GM18499 (cell line): ENCODE data around the gene KREMEN1.

ENCODE experiments used
- ATAC-seq: cut with Tn5 transposase; IDR thresholded peaks from one replicate; pipeline ENCODE4 v1.9.1; 2021; ENCODE audit warnings: moderate number of reproducible peaks; ENCODE audit not compliant: insufficient read depth, unreplicated experiment

KREMEN1 gene

DNA sequence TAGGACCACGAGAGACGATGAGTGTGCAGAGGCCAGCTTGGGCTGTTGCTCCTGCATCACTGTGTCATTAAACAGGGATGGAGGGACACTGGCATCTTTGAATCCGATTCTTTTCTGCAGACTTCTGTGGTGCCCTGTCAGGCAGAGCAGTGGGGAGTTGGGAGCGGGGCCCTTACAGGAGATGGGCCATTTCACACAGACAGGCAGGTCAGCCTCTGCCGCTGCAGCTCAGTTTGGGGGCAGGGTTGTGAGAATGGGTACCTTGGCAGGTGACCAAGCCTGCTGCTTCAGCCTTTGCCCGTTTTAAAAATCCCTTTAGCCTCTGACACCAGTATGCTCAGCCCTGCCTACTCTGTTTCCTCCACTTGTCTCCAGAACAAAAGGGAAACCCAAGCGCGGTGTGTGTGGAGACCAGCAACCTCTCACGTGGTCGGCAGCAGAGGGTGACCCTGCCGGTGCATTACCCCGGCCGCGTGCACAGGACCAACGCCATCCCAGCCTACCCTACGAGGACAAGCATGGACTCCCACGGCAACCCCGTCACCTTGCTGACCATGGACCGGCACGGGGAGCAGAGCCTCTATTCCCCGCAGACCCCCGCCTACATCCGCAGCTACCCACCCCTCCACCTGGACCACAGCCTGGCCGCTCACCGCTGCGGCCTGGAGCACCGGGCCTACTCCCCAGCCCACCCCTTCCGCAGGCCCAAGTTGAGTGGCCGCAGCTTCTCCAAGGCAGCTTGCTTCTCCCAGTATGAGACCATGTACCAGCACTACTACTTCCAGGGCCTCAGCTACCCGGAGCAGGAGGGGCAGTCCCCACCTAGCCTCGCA is 23.8 kb upstream of the KREMEN1 start:
- ATAC-seq: no peak

DNA sequence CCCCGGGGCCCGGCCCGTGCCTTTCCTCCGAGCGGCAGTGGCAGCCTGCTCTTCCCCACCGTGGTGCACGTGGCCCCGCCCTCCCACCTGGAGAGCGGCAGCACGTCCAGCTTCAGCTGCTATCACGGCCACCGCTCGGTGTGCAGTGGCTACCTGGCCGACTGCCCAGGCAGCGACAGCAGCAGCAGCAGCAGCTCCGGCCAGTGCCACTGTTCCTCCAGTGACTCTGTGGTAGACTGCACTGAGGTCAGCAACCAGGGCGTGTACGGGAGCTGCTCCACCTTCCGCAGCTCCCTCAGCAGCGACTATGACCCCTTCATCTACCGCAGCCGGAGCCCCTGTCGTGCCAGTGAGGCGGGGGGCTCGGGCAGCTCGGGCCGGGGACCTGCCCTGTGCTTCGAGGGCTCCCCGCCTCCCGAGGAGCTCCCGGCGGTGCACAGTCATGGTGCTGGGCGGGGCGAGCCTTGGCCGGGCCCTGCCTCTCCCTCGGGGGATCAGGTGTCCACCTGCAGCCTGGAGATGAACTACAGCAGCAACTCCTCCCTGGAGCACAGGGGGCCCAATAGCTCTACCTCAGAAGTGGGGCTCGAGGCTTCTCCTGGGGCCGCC is 23.1 kb upstream of the KREMEN1 start:
- ATAC-seq: no peak

DNA sequence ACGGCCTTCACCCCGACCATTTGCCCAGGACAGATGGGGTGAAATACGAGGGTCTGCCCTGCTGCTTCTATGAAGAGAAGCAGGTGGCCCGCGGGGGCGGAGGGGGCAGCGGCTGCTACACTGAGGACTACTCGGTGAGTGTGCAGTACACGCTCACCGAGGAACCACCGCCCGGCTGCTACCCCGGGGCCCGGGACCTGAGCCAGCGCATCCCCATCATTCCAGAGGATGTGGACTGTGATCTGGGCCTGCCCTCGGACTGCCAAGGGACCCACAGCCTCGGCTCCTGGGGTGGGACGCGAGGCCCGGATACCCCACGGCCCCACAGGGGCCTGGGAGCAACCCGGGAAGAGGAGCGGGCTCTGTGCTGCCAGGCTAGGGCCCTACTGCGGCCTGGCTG is 22.4 kb upstream of the KREMEN1 start:
- no peak for ATAC-seq

DNA sequence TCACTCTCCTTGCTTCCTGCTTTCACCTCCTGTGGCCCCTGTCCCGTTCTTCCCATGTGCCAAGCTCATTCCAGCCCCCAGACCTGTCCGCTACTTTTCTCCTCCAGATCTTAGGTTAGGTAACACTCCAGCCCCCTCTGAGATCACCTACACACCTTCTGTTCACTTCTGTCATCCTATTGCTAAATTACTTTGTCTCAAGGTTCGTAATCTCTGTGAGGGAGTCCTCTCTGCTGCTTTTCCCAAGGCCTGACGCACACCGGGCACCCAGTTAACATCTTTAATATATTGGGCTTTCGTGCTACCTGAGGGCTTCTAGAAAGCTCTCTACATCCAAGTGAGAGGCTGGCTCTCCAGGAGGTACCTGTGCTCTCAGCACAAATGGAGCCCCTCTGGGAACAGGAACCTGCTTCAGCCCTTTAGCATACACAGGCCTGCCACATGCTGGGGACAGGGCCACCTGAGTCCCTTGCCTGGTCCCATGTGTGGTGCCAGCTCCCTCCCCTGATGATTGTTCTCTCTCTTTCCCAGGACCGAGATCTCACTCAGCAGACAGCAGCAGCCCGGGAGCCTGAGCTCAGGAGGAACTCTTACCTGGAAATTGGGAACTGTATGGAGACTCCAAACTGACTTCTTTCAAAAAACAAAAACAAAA is 19.7 kb upstream of the KREMEN1 start:
- ATAC-seq: no peak

DNA sequence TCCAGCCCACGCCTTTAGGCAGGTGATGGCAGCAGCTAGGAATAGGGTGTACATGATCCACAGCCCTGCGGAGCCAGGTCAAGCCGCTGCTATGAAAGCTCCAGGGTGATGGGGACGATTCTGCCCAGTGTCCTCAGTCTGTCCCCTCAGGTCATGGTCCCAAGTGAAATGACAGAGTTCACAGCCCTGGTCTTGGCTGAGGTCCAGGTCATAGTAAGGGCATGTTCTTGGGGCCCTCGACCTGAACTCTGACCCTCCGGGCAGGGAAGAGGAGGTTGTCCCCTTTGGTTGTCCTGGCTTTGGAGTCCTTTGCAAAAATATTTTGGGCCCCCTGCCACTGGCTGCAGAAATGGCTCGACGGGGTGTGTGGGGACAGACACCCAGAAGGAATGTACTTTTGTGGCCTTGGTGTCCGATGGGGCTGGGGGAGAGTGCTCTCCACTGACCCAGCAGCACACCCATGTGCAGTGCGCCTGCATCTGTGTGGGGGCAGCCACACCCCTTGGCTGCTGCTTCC is 18.5 kb upstream of the KREMEN1 start:
- no peak for ATAC-seq

DNA sequence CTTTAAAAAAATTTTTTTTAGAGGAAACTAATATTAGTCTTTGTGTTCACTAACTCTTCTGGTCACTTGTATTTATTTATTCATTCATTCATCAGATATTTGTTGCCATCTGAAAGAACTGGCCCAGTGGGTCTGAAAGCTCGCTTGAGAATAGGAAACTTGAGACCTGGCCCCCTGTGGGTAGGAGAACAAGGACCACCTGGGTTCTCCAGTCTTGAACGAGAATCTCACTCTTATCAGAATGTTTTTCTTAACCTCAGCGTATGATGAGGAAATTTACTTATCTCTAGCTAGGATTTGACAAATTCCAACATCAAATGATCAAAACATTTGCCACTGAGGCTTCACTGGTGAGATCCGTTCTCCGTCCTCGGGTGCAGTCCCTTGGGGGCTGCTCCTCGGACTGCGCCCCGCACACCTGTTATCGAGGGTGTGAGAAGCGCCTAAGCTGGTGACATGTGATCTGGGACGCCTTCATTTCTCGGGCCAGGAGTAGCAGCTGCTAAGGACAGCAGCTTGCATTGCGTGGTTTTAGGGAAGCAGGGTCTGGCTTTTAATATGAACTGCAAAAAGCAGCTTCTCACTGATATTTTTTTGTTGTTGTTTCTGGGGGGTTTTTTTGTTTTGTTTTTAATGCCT is 17.5 kb upstream of the KREMEN1 start:
- no peak for ATAC-seq

DNA sequence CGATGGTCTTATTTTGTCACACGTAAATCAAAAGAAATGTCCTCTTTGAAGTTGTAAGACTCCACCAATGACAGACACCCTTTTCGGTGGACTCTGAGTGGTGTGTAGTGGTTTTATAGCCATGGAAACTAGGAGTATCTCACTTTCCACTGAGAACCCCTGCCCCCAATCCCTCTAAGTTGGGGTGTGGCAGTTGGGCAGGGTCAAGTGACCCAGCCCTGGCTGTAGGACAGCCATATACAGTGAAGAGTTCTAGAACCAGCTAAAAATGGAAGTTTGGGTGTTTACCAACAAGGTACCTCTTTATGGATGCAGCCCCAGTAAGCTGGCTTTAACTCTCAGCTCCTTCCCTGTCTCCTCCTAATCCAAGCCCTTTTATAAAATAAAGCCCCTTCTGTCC is 16.4 kb upstream of the KREMEN1 start:
- ATAC-seq: no peak

DNA sequence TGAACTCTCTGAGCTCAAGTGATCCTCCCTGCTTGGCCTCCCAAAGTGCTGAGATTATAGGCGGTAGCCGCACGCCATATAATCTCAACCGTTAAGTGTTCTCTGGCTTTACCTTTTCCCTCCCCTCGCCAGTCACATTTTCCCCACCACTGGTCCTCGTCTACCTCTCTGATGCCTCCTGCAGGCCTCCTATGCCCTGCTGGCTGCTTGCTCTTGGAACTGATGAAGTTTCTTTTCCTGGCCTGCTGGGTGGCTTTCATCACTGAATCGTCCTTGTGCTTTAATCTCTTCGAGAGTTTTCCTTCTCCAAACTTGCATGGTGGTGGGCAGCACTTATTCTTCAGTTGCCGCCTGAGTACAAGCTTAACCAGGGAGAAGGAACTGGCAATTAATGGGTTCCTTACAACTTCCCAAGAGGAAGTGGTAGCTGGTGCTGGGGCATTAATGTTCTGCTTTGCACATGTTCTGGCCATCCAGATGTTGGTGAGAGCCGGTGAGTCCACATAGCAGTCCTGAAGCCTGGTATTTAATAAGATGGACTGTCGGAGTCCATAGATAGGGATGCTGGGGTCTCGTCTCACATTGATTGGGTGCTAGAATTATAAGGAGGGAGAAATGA is 12.5 kb upstream of the KREMEN1 start:
- ATAC-seq: no peak

DNA sequence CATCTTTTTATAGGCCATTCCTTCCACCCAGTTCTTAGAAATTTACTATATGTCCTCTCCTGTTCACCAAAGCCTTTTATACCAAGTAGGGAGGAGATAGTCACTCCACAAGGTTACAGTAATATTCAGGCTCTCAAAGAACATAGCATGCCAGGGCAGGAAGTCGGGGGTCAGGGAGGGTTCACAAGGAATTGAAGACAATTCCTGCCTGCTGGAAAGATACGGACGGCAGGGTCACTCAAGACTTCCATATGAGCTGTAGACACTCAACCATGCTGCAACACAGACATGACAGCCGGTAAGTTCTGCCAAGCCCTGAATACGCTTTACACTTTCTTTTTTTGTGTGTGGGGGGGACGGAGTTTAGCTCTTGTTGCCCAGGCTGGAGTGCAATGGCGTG is 11.9 kb upstream of the KREMEN1 start:
- ATAC-seq: no peak

DNA sequence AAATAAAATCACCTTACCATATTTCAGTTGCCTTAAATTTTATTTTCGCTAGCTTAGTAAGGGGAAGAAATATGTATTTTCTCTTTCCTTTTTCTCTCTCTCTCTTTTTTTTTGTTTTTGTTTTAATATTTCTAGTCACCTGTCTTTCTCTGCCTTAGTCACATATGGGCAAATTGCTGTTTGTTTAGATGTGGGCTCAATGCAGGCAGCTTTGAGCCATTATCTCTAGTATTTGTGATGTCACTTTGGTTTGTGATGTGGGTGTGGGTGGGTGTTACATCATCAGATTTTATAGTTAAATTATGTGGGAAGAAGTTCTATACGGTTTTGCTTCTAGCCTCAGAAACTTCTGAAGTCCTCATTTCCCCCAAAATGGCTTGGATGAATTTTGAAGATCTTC is 11.1 kb upstream of the KREMEN1 start, which contains the start of gene C22orf31:
Gene C22orf31 (minus strand): TSS at position 59 of the 400 bp plus-strand sequence. CDS start 39 bp downstream, at position 20.
- no peak for ATAC-seq

DNA sequence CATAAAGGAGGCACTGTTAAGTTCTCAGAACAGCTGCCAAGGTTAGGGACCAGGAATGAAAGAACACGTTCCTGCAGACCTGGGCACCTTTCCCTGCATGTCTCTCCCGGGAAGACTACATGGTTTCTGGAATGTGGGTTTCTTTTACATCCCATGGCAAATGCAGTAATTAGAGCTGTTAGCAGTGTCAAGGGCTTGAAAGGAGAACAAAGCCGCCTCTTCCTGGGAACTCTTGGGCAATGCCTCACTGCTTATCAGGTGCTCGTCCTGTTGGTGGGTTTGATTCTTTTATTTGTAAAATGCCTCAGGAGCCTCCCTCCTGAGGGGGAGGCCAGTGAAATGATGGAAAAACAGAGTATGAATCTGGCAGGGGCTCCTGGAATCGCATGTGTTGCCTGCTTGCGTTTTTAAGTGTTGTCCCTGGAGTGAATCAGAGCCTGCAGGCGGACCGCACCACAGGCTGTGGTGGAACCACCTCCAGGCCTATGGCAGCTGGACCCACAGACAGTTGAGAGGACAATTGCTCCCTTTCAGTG is 10.5 kb upstream of the KREMEN1 start:
- no peak for ATAC-seq

DNA sequence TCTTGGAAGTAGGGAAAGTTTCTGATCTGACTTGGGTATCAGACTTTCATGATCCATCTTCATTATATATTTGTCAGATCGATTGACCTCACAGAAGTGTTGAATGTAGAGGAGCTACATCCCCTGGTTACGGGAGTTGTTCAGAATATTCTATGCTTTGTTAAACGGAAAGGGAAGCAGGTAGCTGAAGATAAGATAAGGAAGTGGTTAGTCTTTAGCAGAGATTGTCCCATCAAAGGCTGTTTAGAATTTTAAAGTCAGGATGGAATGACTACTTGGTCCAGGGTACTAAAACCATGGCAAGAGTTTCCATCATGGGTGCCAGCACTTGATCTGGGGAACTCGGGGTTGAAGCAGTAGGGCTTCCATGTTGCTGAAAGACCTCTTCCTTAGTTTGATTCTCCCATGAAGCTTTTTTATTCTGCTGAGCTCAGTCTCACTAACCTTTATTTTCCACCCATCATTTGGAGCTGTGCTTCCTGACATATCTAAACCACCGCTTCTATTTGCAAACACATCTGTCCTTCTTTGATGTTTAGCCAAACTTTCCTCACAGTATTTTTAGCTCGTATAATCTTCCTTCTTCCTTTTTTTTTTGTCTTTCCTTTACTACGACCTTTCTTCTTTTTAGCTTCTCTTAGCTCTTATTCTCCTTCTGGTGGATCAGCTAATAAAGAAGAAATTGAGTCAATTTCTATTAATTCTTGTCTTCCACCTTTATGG is 7.2 kb upstream of the KREMEN1 start:
- ATAC-seq: no peak

DNA sequence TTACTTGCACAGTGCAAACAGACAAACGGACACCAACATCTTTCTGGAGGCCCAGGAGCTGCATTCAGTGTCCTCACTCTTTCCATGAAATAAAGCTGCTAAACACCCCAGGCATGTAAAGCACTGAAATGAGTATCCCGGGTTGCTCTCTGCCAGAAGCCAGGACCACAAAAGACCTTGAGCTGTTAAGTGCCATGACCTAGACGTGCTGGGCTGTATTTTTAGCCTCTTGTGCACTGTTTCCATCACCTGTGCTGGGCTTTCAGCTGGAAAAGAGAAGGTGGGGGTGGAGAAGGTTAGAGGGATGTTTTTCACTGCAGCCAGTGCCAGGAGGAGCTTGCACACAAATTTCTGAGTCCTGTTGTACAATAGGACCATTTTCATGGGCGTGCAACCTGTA is 3.4 kb upstream of the KREMEN1 start:
- no peak for ATAC-seq

DNA sequence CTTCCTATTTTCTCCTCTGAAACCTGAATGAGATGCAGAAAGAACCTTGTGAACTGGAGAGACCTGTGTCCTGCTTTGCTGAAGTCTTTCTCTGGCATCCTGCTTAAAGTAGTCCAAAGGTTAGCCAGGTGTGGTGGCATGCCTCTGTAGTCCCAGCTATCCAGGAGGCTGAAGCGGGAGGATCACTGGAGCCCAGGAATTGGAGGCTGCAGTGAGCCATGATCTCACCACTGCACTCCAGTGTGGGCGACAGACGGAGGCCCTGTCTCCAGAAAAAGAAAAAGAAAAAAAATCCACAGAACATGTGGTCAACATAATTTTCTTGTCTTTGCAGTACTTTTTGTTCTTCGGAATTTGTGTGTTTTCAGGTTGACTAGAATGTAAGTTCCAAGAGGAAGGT is 2.3 kb upstream of the KREMEN1 start:
- no peak for ATAC-seq

DNA sequence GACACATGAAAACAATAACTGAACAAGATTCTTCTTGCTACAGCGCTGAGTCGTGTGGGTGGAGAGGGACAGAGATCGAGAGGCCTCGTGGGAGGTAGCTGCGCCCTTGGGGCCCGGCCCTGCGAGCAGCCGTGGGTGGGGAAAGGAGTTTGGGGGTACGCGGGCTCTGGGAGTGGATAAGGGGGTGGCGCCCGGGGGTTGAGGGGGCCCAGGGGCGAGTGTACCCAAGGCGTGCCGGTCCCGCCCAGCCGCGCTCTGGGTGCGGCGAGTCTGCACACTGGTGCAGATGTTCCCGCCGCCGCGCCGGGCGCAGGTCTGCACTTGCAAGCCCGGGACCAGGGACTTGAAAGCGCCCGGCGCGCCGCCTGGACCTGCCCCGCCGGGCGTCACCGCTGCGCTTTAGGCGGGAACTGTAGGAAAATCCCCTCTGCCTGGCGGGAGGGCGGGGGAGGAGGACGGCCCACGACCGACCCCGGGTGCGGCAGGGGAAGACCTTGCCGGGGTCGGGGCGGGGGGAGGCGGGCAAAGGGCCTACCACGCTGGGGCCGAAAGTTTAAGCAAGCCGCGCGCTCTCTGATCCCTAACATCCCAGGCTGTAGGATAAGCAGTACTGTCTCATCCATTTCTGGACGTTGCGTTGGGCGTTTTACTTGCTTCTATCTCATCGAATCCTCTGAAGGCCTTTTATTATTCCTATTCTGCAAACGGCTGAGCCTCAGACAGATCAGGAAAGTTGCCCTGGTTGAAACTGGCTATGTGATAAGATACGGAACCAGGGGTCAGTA is 1.4 kb upstream of the KREMEN1 start:
- no peak for ATAC-seq

DNA sequence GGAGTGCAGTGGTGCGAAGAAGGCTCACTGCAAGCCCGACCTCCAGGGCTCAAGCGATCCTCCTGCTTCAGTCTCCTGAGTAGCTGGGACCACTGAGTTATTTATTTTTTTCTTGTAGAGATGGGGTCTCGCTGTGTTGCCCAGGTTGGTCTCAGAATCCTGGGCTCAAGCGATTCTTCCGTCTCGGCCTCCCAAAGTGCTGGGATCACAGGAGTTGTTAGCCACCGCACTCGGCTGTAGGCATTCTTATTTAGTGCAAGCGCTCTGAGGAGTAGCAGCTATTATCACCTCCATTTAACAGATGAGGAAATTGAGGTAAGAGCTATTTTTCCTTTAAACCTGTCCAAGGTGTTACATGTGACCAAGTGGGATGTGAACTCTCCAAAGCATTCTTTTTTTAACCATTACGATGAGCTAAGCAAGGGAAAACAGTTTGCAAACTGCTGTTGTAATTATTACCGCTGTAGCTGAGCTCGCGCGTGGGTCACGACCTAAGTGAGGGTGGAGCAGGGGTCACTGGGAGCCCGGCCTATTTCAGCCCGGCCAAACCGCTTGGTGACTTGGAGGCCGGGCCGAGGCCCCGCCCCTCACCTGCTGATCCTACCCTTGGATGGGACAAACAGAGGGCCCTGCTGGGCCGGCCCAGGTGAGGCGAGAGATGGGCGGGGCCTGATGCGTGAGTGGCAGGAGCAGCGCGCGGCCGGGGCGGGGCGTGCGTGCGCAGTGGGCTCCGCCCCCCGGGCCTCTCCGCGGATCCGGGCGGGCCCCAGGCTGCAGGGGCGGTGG is 449 bp upstream of the KREMEN1 start:
- no peak for ATAC-seq

DNA sequence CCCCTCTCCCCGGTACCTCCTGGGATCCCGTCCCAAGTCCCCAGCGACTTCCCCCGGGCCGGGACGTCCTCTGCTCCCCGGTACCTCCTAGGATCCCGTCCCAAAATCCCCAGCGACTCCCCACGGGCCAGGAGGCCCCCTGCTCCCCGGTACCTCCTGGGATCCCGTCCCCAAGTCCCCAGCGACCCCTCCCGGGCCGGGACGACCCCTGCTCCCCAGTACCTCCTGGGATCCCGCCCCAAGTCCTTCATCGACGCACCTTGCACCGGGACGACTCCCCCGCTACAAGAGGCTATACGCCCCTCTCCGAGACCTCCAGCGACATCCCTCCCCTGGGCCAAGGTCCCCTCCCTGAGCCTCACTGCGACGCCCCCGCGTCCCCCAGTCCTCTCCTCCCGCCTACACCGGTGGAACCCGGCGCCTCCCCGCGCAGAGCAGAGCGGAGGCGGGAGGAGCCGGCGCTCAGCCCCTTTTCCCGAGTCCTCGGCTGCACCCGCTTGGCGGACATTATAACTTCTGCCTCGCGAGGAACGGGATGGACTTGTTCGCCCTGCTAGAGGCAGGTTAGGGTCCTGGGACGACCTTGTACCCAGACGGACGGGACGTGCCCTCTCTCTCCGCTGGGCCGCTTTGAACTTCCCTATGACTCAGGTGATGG is 912 bp downstream of the KREMEN1 start:
- no peak for ATAC-seq
